ENCODE measurements around the gene CCDC169. TPM values are rescaled to one million over a fixed set of nuclear protein-coding genes. Genes with fewer than 3 reads are reported as not detected.

Gene CCDC169

DNA sequence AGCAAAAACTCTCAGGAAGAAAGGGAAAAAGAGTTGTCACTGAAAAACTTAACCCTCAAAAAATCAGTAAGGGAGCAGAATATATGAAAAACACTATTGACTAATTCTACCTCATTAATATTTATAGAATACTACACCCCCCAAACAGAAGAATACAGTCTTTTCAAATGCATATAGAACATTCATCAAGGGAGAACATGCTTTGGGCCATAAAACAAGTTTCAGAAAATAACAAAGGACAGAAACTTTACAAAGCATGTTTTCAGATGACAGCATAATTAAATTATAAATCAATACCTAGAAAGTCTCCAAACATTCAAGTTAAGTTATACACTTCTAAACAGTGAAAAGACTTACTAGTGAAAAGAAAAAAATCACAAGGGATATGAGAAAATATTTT is 113.7 kb downstream of the CCDC169 start:
- Histone ChIP-seq H3K27me3 (ENCODE audit: control insufficient read depth, insufficient read depth, low read length) (no peaks in the 10 kb centered on the region), H3K4me2 (ENCODE audit: low read length) (no peak overlapping the region), H3K36me3 (ENCODE audit: insufficient read depth, low read length) (no peaks in the 10 kb centered on the region), H3K4me3 (ENCODE audit: low read length) (no peak overlapping the region), H3K4me1 (ENCODE audit: control insufficient read depth, insufficient read depth, low read length) (no peaks in the 10 kb centered on the region), H3K9me3 (replicated peaks; ENCODE audit: low read length) (no peaks in the 10 kb centered on the region), H3K9ac (ENCODE audit: low read depth, low read length) (no peak overlapping the region)

Small RNA genes lying within 50 kb of the gene (small RNA-seq; reads per million reads assigned to genes)
- not detected for gene RNU6-71P

Measured in skeletal muscle satellite cell (primary cell).